Measurements from ENCODE around the gene RTTN.

DNA sequence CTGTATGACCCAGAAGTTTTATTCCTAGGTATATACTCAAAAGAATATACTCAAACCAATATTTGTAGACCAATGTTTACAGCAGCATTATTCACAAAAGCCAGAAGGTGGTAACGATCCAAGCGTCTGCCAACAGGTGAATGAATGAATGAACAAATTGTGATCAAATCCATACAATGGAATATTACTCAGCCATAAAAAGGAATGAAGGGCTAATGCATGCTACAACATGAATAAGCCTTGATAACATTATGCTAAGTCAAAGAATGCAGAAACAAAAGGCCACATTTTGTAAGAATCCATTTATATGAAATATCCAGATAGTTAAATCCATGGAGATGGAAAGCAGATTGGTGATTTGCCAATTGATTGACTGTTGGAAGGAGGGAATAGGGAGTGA is 252.3 kb downstream of the RTTN start:
- TF ChIP-seq, protein P1, sequence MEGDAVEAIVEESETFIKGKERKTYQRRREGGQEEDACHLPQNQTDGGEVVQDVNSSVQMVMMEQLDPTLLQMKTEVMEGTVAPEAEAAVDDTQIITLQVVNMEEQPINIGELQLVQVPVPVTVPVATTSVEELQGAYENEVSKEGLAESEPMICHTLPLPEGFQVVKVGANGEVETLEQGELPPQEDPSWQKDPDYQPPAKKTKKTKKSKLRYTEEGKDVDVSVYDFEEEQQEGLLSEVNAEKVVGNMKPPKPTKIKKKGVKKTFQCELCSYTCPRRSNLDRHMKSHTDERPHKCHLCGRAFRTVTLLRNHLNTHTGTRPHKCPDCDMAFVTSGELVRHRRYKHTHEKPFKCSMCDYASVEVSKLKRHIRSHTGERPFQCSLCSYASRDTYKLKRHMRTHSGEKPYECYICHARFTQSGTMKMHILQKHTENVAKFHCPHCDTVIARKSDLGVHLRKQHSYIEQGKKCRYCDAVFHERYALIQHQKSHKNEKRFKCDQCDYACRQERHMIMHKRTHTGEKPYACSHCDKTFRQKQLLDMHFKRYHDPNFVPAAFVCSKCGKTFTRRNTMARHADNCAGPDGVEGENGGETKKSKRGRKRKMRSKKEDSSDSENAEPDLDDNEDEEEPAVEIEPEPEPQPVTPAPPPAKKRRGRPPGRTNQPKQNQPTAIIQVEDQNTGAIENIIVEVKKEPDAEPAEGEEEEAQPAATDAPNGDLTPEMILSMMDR (conservative IDR thresholded peaks at IDR 0.05; ENCODE audit: low read length) = no peak
- no peak for TF ChIP-seq EZH2phosphoT487 (IDR thresholded peaks at IDR 0.05; ENCODE audit: borderline replicate concordance, low read depth, low read length)

Data from OCI-LY7 (cell line).